H9 (cell line): ENCODE data around the gene PLAU. TPM values are rescaled to one million over a fixed set of nuclear protein-coding genes. Genes with fewer than 3 reads are reported as not detected.

Experiments used
- DNase-seq: peaks from one replicate; pipeline ENCODE4 v3.0.0-alpha.2; 2017
- H2AFZ ChIP-seq: one replicate; pipeline ENCODE4 v1.6.1; 2013; ENCODE audit warnings: mild to moderate bottlenecking, low read length, control low read depth, moderate library complexity
- H2AK5ac ChIP-seq: 2 replicates; pipeline ENCODE4 v1.6.1; 2013; ENCODE audit warnings: low read length, control low read depth, mixed read lengths; ENCODE audit not compliant: insufficient read length
- H2BK120ac ChIP-seq: one replicate; pipeline ENCODE4 v1.6.1; 2013; ENCODE audit warnings: low read depth, mild to moderate bottlenecking, low read length, control low read depth, inconsistent platforms; ENCODE audit not compliant: poor library complexity, severe bottlenecking
- H2BK12ac ChIP-seq: 2 replicates; pipeline ENCODE4 v1.6.1; 2013; ENCODE audit warnings: low read length, control low read depth, mixed read lengths, low read depth; ENCODE audit not compliant: insufficient read length
- H2BK15ac ChIP-seq: 2 replicates; pipeline ENCODE4 v1.6.1; 2013; ENCODE audit warnings: low read depth, low read length, control low read depth
- H2BK20ac ChIP-seq: one replicate; pipeline ENCODE4 v1.6.1; 2013; ENCODE audit warnings: low read depth, mild to moderate bottlenecking, low read length, control low read depth, inconsistent platforms; ENCODE audit not compliant: poor library complexity, severe bottlenecking
- H2BK5ac ChIP-seq: 2 replicates; pipeline ENCODE4 v1.6.1; 2013; ENCODE audit warnings: low read length, control low read depth, mixed read lengths; ENCODE audit not compliant: insufficient read length
- H3K14ac ChIP-seq: 2 replicates; pipeline ENCODE4 v1.6.1; 2013; ENCODE audit warnings: low read length, control low read depth; ENCODE audit not compliant: insufficient read depth
- H3K18ac ChIP-seq: 2 replicates; pipeline ENCODE4 v1.6.1; 2013; ENCODE audit warnings: low read depth, mild to moderate bottlenecking, mixed read lengths, low read length, control low read depth; ENCODE audit not compliant: insufficient read length
- H3K23ac ChIP-seq: 2 replicates; pipeline ENCODE4 v1.6.1; 2013; ENCODE audit warnings: low read length, control low read depth, mixed read lengths, low read depth; ENCODE audit not compliant: insufficient read length
- H3K23me2 ChIP-seq: 2 replicates; pipeline ENCODE4 v1.6.1; 2013; ENCODE audit warnings: low read depth, mild to moderate bottlenecking, mixed read lengths, low read length, control low read depth; ENCODE audit not compliant: insufficient read length, poor library complexity, severe bottlenecking
- H3K27ac ChIP-seq: 2 replicates; pipeline ENCODE4 v1.5.1; 2013; ENCODE audit warnings: low read length, control low read depth, mixed read lengths, low read depth; ENCODE audit not compliant: insufficient read length
- H3K27me3 ChIP-seq: 2 replicates; pipeline ENCODE4 v1.6.1; 2013; ENCODE audit warnings: low read length, control low read depth, inconsistent platforms; ENCODE audit not compliant: insufficient read depth
- H3K4ac ChIP-seq: 2 replicates; pipeline ENCODE4 v1.6.1; 2013; ENCODE audit warnings: low read depth, mild to moderate bottlenecking, control low read depth, inconsistent platforms, low read length, moderate library complexity
- H3K4me1 ChIP-seq: 2 replicates; pipeline ENCODE4 v1.6.1; 2013; ENCODE audit warnings: low read length, control low read depth, inconsistent platforms; ENCODE audit not compliant: insufficient read depth
- H3K4me2 ChIP-seq: 2 replicates; pipeline ENCODE4 v1.6.1; 2013; ENCODE audit warnings: low read length, control low read depth, mixed read lengths; ENCODE audit not compliant: insufficient read length, insufficient read depth
- H3K56ac ChIP-seq: 2 replicates; pipeline ENCODE4 v1.6.1; 2013; ENCODE audit warnings: low read depth, mild to moderate bottlenecking, mixed read lengths, low read length, control low read depth; ENCODE audit not compliant: insufficient read length
- H3K79me1 ChIP-seq: 2 replicates; pipeline ENCODE4 v1.6.1; 2013; ENCODE audit warnings: low read depth, mild to moderate bottlenecking, moderate library complexity, low read length, control low read depth, inconsistent platforms; ENCODE audit not compliant: insufficient read depth, poor library complexity, severe bottlenecking
- H3K79me2 ChIP-seq: 2 replicates; pipeline ENCODE4 v1.6.1; 2013; ENCODE audit warnings: low read length, control low read depth, inconsistent platforms; ENCODE audit not compliant: insufficient read depth
- H3K9ac ChIP-seq: 2 replicates; pipeline ENCODE4 v1.6.1; 2013; ENCODE audit warnings: low read length, control low read depth, mixed read lengths; ENCODE audit not compliant: insufficient read length; ENCODE audit errors: extremely low read depth
- H3K9me3 ChIP-seq: one replicate; pipeline ENCODE4 v1.6.1; 2013; ENCODE audit warnings: low read depth, low read length, inconsistent platforms; ENCODE audit not compliant: control insufficient read depth
- H3T11ph ChIP-seq: one replicate; pipeline ENCODE4 v1.6.1; 2013; ENCODE audit warnings: mild to moderate bottlenecking, low read length, control low read depth, inconsistent platforms
- H4K20me1 ChIP-seq: one replicate; pipeline ENCODE4 v1.6.1; 2013; ENCODE audit not compliant: control insufficient read depth, insufficient read length, insufficient read depth
- H4K5ac ChIP-seq: 2 replicates; pipeline ENCODE4 v1.6.1; 2013; ENCODE audit warnings: low read depth, mild to moderate bottlenecking, mixed read lengths, low read length, control low read depth; ENCODE audit not compliant: insufficient read length
- H4K8ac ChIP-seq: replicated peaks from 2 replicates; pipeline ENCODE4 v1.6.1; 2013; ENCODE audit warnings: low read length, control low read depth, mixed read lengths, low read depth; ENCODE audit not compliant: insufficient read length
- H4K91ac ChIP-seq: 2 replicates; pipeline ENCODE4 v1.6.1; 2013; ENCODE audit warnings: low read depth, mild to moderate bottlenecking, moderate library complexity, mixed read lengths, low read length, control low read depth; ENCODE audit not compliant: insufficient read length
- H3K27ac Mint-ChIP-seq, 3 experiments: 2 replicates in 2 of 3; 3 replicates in 1 of 3; pipeline ENCODE4 v1.8.0; 2020 to 2021; ENCODE audit warnings: mixed read lengths in 3 of 3, mild to moderate bottlenecking in 1 of 3, moderate library complexity in 1 of 3
- H3K27me3 Mint-ChIP-seq: 2 replicates; pipeline ENCODE4 v1.8.0; 2021; ENCODE audit warnings: low read depth, mild to moderate bottlenecking, moderate library complexity, mixed read lengths
- H3K36me3 Mint-ChIP-seq, 3 experiments: 2 replicates in 2 of 3; 3 replicates in 1 of 3; pipeline ENCODE4 v1.8.0; 2020 to 2021; ENCODE audit warnings: low read depth in 3 of 3, mixed read lengths in 3 of 3; ENCODE audit not compliant: insufficient read depth in 1 of 3
- H3K4me1 Mint-ChIP-seq, 2 experiments: 2 replicates each; pipeline ENCODE4 v1.8.0; 2020; ENCODE audit warnings: mixed read lengths in 2 of 2
- H3K4me3 Mint-ChIP-seq, 2 experiments: 2 replicates in 1 of 2; 3 replicates in 1 of 2; pipeline ENCODE4 v1.8.0; 2020 to 2021; ENCODE audit warnings: mild to moderate bottlenecking in 2 of 2, mixed read lengths in 2 of 2, moderate library complexity in 1 of 2
- H3K9me3 Mint-ChIP-seq, 2 experiments: 2 replicates in 1 of 2; 3 replicates in 1 of 2; pipeline ENCODE4 v1.8.0; 2020; ENCODE audit warnings: mild to moderate bottlenecking in 2 of 2, mixed read lengths in 2 of 2, moderate library complexity in 1 of 2
- CTCF ChIP-seq: fragments of 200-600 bp; sonication (generic); conservative IDR thresholded peaks from 3 replicates; pipeline ENCODE4 v1.8.0; 2021; ENCODE audit warnings: antibody characterized with exemption, mild to moderate bottlenecking
- WGBS: extraction: QIAGEN DNeasy Blood & Tissue Kit; methylation state at CpG from one replicate; pipeline ENCODE4 v1.1.7; 2013; ENCODE audit warnings: missing lambda C conversion rate, low lambda C conversion rate, mixed read lengths; ENCODE audit not compliant: insufficient read length; ENCODE audit errors: extremely low coverage; 5-methylcytosine and 5-hydroxymethylcytosine counted together
- total RNA-seq: library from RNA; stranded (reverse); gene quantifications from 2 replicates; pipeline ENCODE4 v1.2.1, GENCODE V29; 2021

The PLAU gene
- total RNA-seq, 1 experiment from 2014 or later = 15.0 TPM

- WGBS = no CpG with 5 or more reads among the region's 10 CpGs
- Histone ChIP-seq H2BK120ac (no peak overlapping the region), H2AK5ac (no peak overlapping the region), H3K27ac (no peak overlapping the region), H3K23ac (no peak overlapping the region), H4K5ac (no peak overlapping the region), H2BK20ac (no peak overlapping the region), H3K79me2 (no peaks in the 10 kb centered on the region), H3K79me1 (no peaks in the 10 kb centered on the region), H3K14ac (no peak overlapping the region), H2BK5ac (no peak overlapping the region), H3K23me2 (no peaks in the 10 kb centered on the region), H3K9ac (no peak overlapping the region), H3K4ac (no peak overlapping the region), H3K56ac (no peak overlapping the region), H2BK12ac (no peak overlapping the region), H3K9me3 (no peaks in the 10 kb centered on the region), H4K20me1 (no peaks in the 10 kb centered on the region), H2BK15ac (no peak overlapping the region), H4K8ac (no peak overlapping the region), H3T11ph (no peak overlapping the region), H3K4me2 (no peak overlapping the region), H3K18ac (no peak overlapping the region), H3K27me3 (no peaks in the 10 kb centered on the region), H3K4me1 (no peaks in the 10 kb centered on the region), H2AFZ (no peak overlapping the region), H4K91ac (no peak overlapping the region)
- Mint-ChIP-seq H3K9me3 (peaks cover 8% of the 10 kb centered on the region in 2 experiments), H3K4me3 (no peak overlapping the region), H3K27ac (no peak overlapping the region), H3K36me3 (peaks cover 3 to 9% (median 5%) of the 10 kb centered on the region in 3 experiments; a peak in 4 of 7 replicates), H3K4me1 (peaks cover 8 to 9% of the 10 kb centered on the region in 2 experiments), H3K27me3 (no peaks in the 10 kb centered on the region)
- TF ChIP-seq CTCF = no peak
- no peak for DNase-seq
Measured at GRCh38 chr10:73948947-73949633, 38.2 kb downstream of the PLAU start.
